Measurements from ENCODE around the gene CABCOCO1. TPM values are rescaled to one million over a fixed set of nuclear protein-coding genes. Genes with fewer than 3 reads are reported as not detected.

CABCOCO1 gene
- total RNA-seq, 1 donor from 2014 or later = not detected

GRCh38 chr10:61617180-61617579 lies 45.5 kb upstream of the CABCOCO1 start:
- H3K27ac Mint-ChIP-seq = no peak overlapping the region

GRCh38 chr10:61617586-61617985 lies 45.1 kb upstream of the CABCOCO1 start:
- Histone ChIP-seq H3K4me3 (no peak overlapping the region), H2AFZ (replicated peaks) (no peak overlapping the region), H3K9me3 (ENCODE audit: low read depth) (no peaks in the 10 kb centered on the region), H3K27ac (no peak overlapping the region), H3K4me1 (no peaks in the 10 kb centered on the region), H3K79me2 (ENCODE audit: low read depth) (no peaks in the 10 kb centered on the region), H3F3A (ENCODE audit: low read depth) (no peaks in the 10 kb centered on the region), H3K4me2 (no peak overlapping the region), H3K27me3 (no peaks in the 10 kb centered on the region), H4K20me1 (ENCODE audit: low read depth) (no peaks in the 10 kb centered on the region), H3K36me3 (no peaks in the 10 kb centered on the region), H3K9ac (no peak overlapping the region)
- no peaks in the 10 kb centered on the region for H3K9me3 Mint-ChIP-seq
- no peak overlapping the region for H3K27ac Mint-ChIP-seq
- no peaks in the 10 kb centered on the region for H3K36me3 Mint-ChIP-seq
- H3K4me1 Mint-ChIP-seq = peaks cover 14% of the 10 kb centered on the region
- no peak for DNase-seq (ENCODE audit: low spot score)
- no peak overlapping the region for H3K4me3 Mint-ChIP-seq
- TF ChIP-seq CTCF (IDR thresholded peaks at IDR 0.05) (no peak), EZH2 (IDR thresholded peaks at IDR 0.05) (no peak), EZH2phosphoT487 (IDR thresholded peaks at IDR 0.05) (no peak)
- H3K27me3 Mint-ChIP-seq (ENCODE audit: insufficient read depth, low read depth) = no peaks in the 10 kb centered on the region

More at GRCh38 chr10:61617180-61617579, 45.5 kb upstream of the CABCOCO1 start:
- H3K36me3 Mint-ChIP-seq = no peaks in the 10 kb centered on the region
- Histone ChIP-seq H3K4me3 (no peak overlapping the region), H3K9ac (no peak overlapping the region), H3F3A (ENCODE audit: low read depth) (no peaks in the 10 kb centered on the region), H3K36me3 (no peaks in the 10 kb centered on the region), H3K27ac (no peak overlapping the region), H3K4me1 (no peaks in the 10 kb centered on the region), H3K9me3 (ENCODE audit: low read depth) (no peaks in the 10 kb centered on the region), H3K4me2 (no peak overlapping the region), H3K27me3 (no peaks in the 10 kb centered on the region), H3K79me2 (ENCODE audit: low read depth) (no peaks in the 10 kb centered on the region), H2AFZ (replicated peaks) (no peak overlapping the region), H4K20me1 (ENCODE audit: low read depth) (no peaks in the 10 kb centered on the region)
- TF ChIP-seq EZH2 (IDR thresholded peaks at IDR 0.05) (no peak), EZH2phosphoT487 (IDR thresholded peaks at IDR 0.05) (no peak), CTCF (IDR thresholded peaks at IDR 0.05) (no peak)
- H3K27me3 Mint-ChIP-seq (ENCODE audit: insufficient read depth, low read depth) = no peaks in the 10 kb centered on the region
- DNase-seq (ENCODE audit: low spot score) = no peak
- H3K9me3 Mint-ChIP-seq = no peaks in the 10 kb centered on the region
- H3K4me3 Mint-ChIP-seq = no peak overlapping the region
- peaks cover 12% of the 10 kb centered on the region for H3K4me1 Mint-ChIP-seq

- H3K27ac Mint-ChIP-seq = no peak overlapping the region
These were observed 44.3 kb upstream of the CABCOCO1 start for GRCh38 chr10:61618388-61618961.

More at GRCh38 chr10:61618388-61618961, 44.3 kb upstream of the CABCOCO1 start:
- Histone ChIP-seq H3K9ac (no peak overlapping the region), H3F3A (ENCODE audit: low read depth) (no peaks in the 10 kb centered on the region), H3K9me3 (ENCODE audit: low read depth) (no peaks in the 10 kb centered on the region), H4K20me1 (ENCODE audit: low read depth) (no peaks in the 10 kb centered on the region), H3K4me3 (no peak overlapping the region), H2AFZ (replicated peaks) (no peak overlapping the region), H3K4me2 (no peak overlapping the region), H3K27ac (no peak overlapping the region), H3K79me2 (ENCODE audit: low read depth) (no peaks in the 10 kb centered on the region), H3K4me1 (no peaks in the 10 kb centered on the region), H3K27me3 (no peaks in the 10 kb centered on the region), H3K36me3 (no peaks in the 10 kb centered on the region)
- Mint-ChIP-seq H3K9me3 (no peaks in the 10 kb centered on the region), H3K36me3 (no peaks in the 10 kb centered on the region), H3K4me3 (no peak overlapping the region), H3K4me1 (peaks cover 22% of the 10 kb centered on the region), H3K27me3 (ENCODE audit: insufficient read depth, low read depth) (no peaks in the 10 kb centered on the region)
- TF ChIP-seq EZH2 (IDR thresholded peaks at IDR 0.05) = no peak
- TF ChIP-seq EZH2phosphoT487 (IDR thresholded peaks at IDR 0.05) = no peak
- no peak for TF ChIP-seq CTCF (IDR thresholded peaks at IDR 0.05)
- no peak for DNase-seq (ENCODE audit: low spot score)

Data from neural progenitor cell (in vitro differentiated cells).